Activated CD4-positive, CD25-positive, alpha-beta regulatory T cell treated with anti-CD3 and anti-CD28 coated beads, Interleukin-2, amount 50 U/mL, for 16 hours (primary cell): ENCODE data around the gene ARSB.

Source experiments
- DNase-seq: peaks from one replicate; pipeline ENCODE4 v3.0.0-alpha.2; 2020; ENCODE audit warnings: low read depth, low spot score

The ARSB gene

GRCh38 chr5:78805474-78806124 lies 179.5 kb downstream of the ARSB start:
- DNase-seq, result no peak

- DNase-seq, result no peak
Measured at GRCh38 chr5:78804995-78805394, 180.1 kb downstream of the ARSB start.

GRCh38 chr5:78803941-78804340 lies 181.2 kb downstream of the ARSB start:
- DNase-seq, result no peak

- DNase-seq, result no peak
Measured at GRCh38 chr5:78803353-78803752, 181.8 kb downstream of the ARSB start.

GRCh38 chr5:78801413-78801812 lies 183.7 kb downstream of the ARSB start:
- no peak for DNase-seq

GRCh38 chr5:78799266-78800017 lies 185.7 kb downstream of the ARSB start:
- DNase-seq, result no peak

- no peak for DNase-seq
Measured at GRCh38 chr5:78798673-78799029, 186.5 kb downstream of the ARSB start.

GRCh38 chr5:78797936-78798672 lies 187.0 kb downstream of the ARSB start:
- DNase-seq, result no peak

- no peak for DNase-seq
Measured at GRCh38 chr5:78795757-78796156, 189.4 kb downstream of the ARSB start.

GRCh38 chr5:78794693-78795215 lies 190.4 kb downstream of the ARSB start:
- no peak for DNase-seq

GRCh38 chr5:78793907-78794662 lies 191.0 kb downstream of the ARSB start:
- no peak for DNase-seq

- no peak for DNase-seq
Measured at GRCh38 chr5:78792345-78793055, 192.6 kb downstream of the ARSB start.

- no peak for DNase-seq
Measured at GRCh38 chr5:78791501-78792100, 193.5 kb downstream of the ARSB start.

- DNase-seq, result no peak
Measured at GRCh38 chr5:78787783-78788182, 197.3 kb downstream of the ARSB start.

- no peak for DNase-seq
Measured at GRCh38 chr5:78785454-78785853, 199.7 kb downstream of the ARSB start.

GRCh38 chr5:78783434-78784130 lies 201.5 kb downstream of the ARSB start:
- no peak for DNase-seq

GRCh38 chr5:78782728-78783127 lies 202.4 kb downstream of the ARSB start:
- no peak for DNase-seq

- no peak for DNase-seq
Measured at GRCh38 chr5:78781611-78782286, 203.4 kb downstream of the ARSB start.
